CD14-positive monocyte (primary cell): ENCODE results near the gene SEC14L1. TPM values are rescaled to one million over a fixed set of nuclear protein-coding genes. Genes with fewer than 3 reads are reported as not detected.
A peak's percentile ranks its signal among the peaks of the same experiment; 100 is the strongest.

ENCODE experiments used
- DNase-seq, 3 donors: peaks; one replicate each; pipeline ENCODE4 v3.0.0-alpha.2; 2011 to 2022
- H2AFZ ChIP-seq: 2 replicates; pipeline ENCODE4 v1.6.0; 2012; ENCODE audit warnings: mild to moderate bottlenecking, low read depth, low read length, inconsistent platforms; ENCODE audit not compliant: insufficient read depth, poor library complexity, severe bottlenecking
- H3K27ac ChIP-seq, 2 donors: 1 replicate in 1 of 2; 2 replicates in 1 of 2; pipeline ENCODE4 v1.5.1; 2012 to 2013; ENCODE audit warnings: low read length in 2 of 2, control low read depth in 1 of 2, inconsistent platforms in 1 of 2, low read depth in 1 of 2, mild to moderate bottlenecking in 1 of 2
- H3K27me3 ChIP-seq, 2 donors: one replicate each; pipeline versions ENCODE4 v1.6.0 to v1.6.1; 2011 to 2013; ENCODE audit warnings: low read length in 2 of 2; ENCODE audit not compliant: control insufficient read depth in 2 of 2, insufficient read depth in 2 of 2
- H3K36me3 ChIP-seq, 2 donors: replicated peaks in 1 of 2; 1 replicate in 1 of 2; 2 replicates in 1 of 2; pipeline versions ENCODE4 v1.5.1 to v1.6.1; 2012 to 2013; ENCODE audit warnings: low read length in 2 of 2, control low read depth in 1 of 2, inconsistent platforms in 1 of 2, mild to moderate bottlenecking in 1 of 2; ENCODE audit not compliant: insufficient read depth in 2 of 2, control insufficient read depth in 1 of 2
- H3K4me1 ChIP-seq, 2 donors: 1 replicate in 1 of 2; 2 replicates in 1 of 2; pipeline versions ENCODE4 v1.5.1 to v1.6.1; 2012 to 2013; ENCODE audit warnings: low read length in 2 of 2, control low read depth in 1 of 2, inconsistent platforms in 1 of 2, mild to moderate bottlenecking in 1 of 2, moderate library complexity in 1 of 2; ENCODE audit not compliant: insufficient read depth in 2 of 2, control insufficient read depth in 1 of 2
- H3K4me2 ChIP-seq: replicated peaks from 2 replicates; pipeline ENCODE3; 2012; ENCODE audit warnings: low read length, moderate library complexity, mild to moderate bottlenecking; ENCODE audit not compliant: poor library complexity, severe bottlenecking; ENCODE audit errors: extremely low read depth
- H3K4me3 ChIP-seq, 3 experiments: fragments of 200-600 bp in 1 of 3; sonication (generic) in 1 of 3; replicated peaks in 1 of 3; 1 replicate in 2 of 3; 2 replicates in 1 of 3; pipeline ENCODE4 v1.5.1; 2011 to 2013; ENCODE audit warnings: low read length in 3 of 3, mild to moderate bottlenecking in 3 of 3, control low read depth in 2 of 3, low read depth in 2 of 3, inconsistent platforms in 1 of 3, moderate library complexity in 1 of 3
- H3K79me2 ChIP-seq: 2 replicates; pipeline ENCODE4 v1.6.0; 2012; ENCODE audit warnings: mild to moderate bottlenecking, control low read depth, inconsistent platforms, low read length, moderate library complexity; ENCODE audit not compliant: insufficient read depth
- H3K9ac ChIP-seq: 2 replicates; pipeline ENCODE4 v1.6.0; 2017; ENCODE audit warnings: low read length, mild to moderate bottlenecking; ENCODE audit not compliant: insufficient read depth, poor library complexity, severe bottlenecking
- H3K9me3 ChIP-seq, 2 donors: replicated peaks in 1 of 2; 1 replicate in 1 of 2; 2 replicates in 1 of 2; pipeline versions ENCODE4 v1.5.1 to v1.6.1; 2012 to 2013; ENCODE audit warnings: low read length in 2 of 2, control low read depth in 1 of 2; ENCODE audit not compliant: control insufficient read depth in 1 of 2, insufficient read depth in 1 of 2
- H4K20me1 ChIP-seq: 2 replicates; pipeline ENCODE4 v1.6.0; 2012; ENCODE audit warnings: mild to moderate bottlenecking, low read length, control low read depth, moderate library complexity; ENCODE audit not compliant: insufficient read depth
- H3K27ac Mint-ChIP-seq, 7 donors: one replicate each; pipeline ENCODE4 v1.8.0; 2020; ENCODE audit warnings: mild to moderate bottlenecking in 7 of 7, mixed read lengths in 7 of 7, moderate library complexity in 6 of 7, inconsistent platforms in 2 of 7
- H3K27me3 Mint-ChIP-seq, 3 donors: one replicate each; pipeline ENCODE4 v1.8.0; 2021 to 2022; ENCODE audit warnings: low read depth in 3 of 3, mild to moderate bottlenecking in 3 of 3, mixed read lengths in 3 of 3, moderate library complexity in 3 of 3, inconsistent platforms in 1 of 3
- H3K36me3 Mint-ChIP-seq, 2 donors: one replicate each; pipeline ENCODE4 v1.8.0; 2020; ENCODE audit warnings: mixed read lengths in 2 of 2, inconsistent platforms in 1 of 2, mild to moderate bottlenecking in 1 of 2
- H3K4me1 Mint-ChIP-seq: one replicate; pipeline ENCODE4 v1.8.0; 2020; ENCODE audit warnings: mild to moderate bottlenecking, mixed read lengths
- H3K4me3 Mint-ChIP-seq, 2 donors: one replicate each; pipeline ENCODE4 v1.8.0; 2020; ENCODE audit warnings: mild to moderate bottlenecking in 2 of 2, mixed read lengths in 2 of 2, moderate library complexity in 1 of 2
- H3K9me3 Mint-ChIP-seq, 7 donors: one replicate each; pipeline ENCODE4 v1.8.0; 2020 to 2022; ENCODE audit warnings: mixed read lengths in 7 of 7, mild to moderate bottlenecking in 6 of 7, moderate library complexity in 6 of 7, inconsistent platforms in 2 of 7
- WGBS: methylation state at CpG from one replicate; pipeline ENCODE4 v1.1.5; 2013; ENCODE audit warnings: missing lambda C conversion rate; ENCODE audit not compliant: insufficient coverage; 5-methylcytosine and 5-hydroxymethylcytosine counted together
- intact Hi-C, 2 donors: fragments of 100-400 bp; cut with micrococcal nuclease; formaldehyde crosslinking; loops; one replicate each; pipeline versions ENCODE4 v1.15.0 to v1.15.1; 2023
- polyA plus RNA-seq, 3 donors: library from polyadenylated mRNA; depleted of rRNA in 1 of 3; unstranded in 2 of 3; stranded (reverse) in 1 of 3; fragments of 300-500 nt in 2 of 3; fragments of >200 nt in 1 of 3; fragmentation: Illumina TruSeq in 2 of 3; gene quantifications; 1 replicate in 2 of 3; 2 replicates in 1 of 3; pipeline ENCODE4 v1.2.3, GENCODE V29; 2012 to 2021
- TF ChIP-seq, protein P1 (sequence below): fragments of 200-600 bp; IDR thresholded peaks from one replicate; pipeline ENCODE4 v1.8.0; 2022; ENCODE audit warnings: antibody characterized with exemption, mild to moderate bottlenecking

The SEC14L1 gene
- polyA plus RNA-seq, 3 donors: 34.1 to 76.4 (median 43.2) TPM

GRCh38 chr17:77107506-77108433 is 33.0 kb upstream of the SEC14L1 start:
- Histone ChIP-seq H3K4me3 (no peak overlapping the region), H4K20me1 (no peaks in the 10 kb centered on the region), H3K9me3 (no peaks in the 10 kb centered on the region), H3K27me3 (no peaks in the 10 kb centered on the region), H3K4me2 (no peak overlapping the region), H3K27ac (no peak overlapping the region), H2AFZ (no peak overlapping the region), H3K36me3 (no peaks in the 10 kb centered on the region), H3K79me2 (no peaks in the 10 kb centered on the region), H3K9ac (no peak overlapping the region), H3K4me1 (peaks cover 36 to 37% of the 10 kb centered on the region in 2 donors)
- Mint-ChIP-seq H3K4me3 (no peak overlapping the region), H3K4me1 (peaks cover 29% of the 10 kb centered on the region), H3K36me3 (peaks cover 0 to 7% of the 10 kb centered on the region in 2 donors), H3K27ac (peak overlapping the region in 3 of 7 donors; percentile 5 to 71 (median 50)), H3K27me3 (peaks cover 0 to 4% (median 3%) of the 10 kb centered on the region in 3 donors), H3K9me3 (peaks cover 0 to 2% (median 0%) of the 10 kb centered on the region in 7 donors)
- TF ChIP-seq, protein P1, sequence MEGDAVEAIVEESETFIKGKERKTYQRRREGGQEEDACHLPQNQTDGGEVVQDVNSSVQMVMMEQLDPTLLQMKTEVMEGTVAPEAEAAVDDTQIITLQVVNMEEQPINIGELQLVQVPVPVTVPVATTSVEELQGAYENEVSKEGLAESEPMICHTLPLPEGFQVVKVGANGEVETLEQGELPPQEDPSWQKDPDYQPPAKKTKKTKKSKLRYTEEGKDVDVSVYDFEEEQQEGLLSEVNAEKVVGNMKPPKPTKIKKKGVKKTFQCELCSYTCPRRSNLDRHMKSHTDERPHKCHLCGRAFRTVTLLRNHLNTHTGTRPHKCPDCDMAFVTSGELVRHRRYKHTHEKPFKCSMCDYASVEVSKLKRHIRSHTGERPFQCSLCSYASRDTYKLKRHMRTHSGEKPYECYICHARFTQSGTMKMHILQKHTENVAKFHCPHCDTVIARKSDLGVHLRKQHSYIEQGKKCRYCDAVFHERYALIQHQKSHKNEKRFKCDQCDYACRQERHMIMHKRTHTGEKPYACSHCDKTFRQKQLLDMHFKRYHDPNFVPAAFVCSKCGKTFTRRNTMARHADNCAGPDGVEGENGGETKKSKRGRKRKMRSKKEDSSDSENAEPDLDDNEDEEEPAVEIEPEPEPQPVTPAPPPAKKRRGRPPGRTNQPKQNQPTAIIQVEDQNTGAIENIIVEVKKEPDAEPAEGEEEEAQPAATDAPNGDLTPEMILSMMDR: no peak
- no peak for DNase-seq
- intact Hi-C loops: no loop called here
- WGBS: 86% methylated on average over 10 of the region's 23 CpGs

DNA sequence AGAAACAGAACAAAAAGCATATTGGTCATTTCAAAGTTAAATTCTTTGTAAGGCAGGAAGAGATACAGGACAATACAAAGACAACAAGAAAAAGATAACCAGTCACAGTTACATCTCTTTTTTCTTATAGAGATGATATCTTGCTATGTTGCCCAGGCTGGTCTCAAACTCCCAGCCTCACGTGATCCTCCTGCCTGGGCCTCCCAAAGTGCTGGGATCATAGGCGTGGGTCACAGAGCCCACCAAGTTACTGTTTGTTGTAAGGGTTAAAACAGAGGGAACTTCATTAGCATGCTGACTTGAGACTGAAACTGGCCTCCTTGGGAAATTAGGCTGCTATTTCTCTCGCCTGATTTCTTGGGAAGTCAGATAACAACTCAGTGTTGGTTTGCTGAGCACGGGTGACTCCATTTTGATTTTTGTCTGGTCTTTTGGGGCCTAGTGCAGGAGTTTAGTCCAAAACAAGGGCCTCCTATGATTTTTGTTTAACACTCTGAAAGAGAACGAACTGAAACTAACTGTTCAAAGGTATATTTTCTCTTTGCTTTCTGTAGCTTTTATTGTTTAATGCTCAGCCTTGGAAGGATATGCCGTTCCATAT is 31.5 kb upstream of the SEC14L1 start:
- H3K27me3 Mint-ChIP-seq: peaks cover 0 to 4% (median 3%) of the 10 kb centered on the region in 3 donors
- DNase-seq: no peak
- peak overlapping the region in 1 of 2 donors; percentile 39 for H3K4me3 Mint-ChIP-seq
- peaks cover 0 to 2% (median 0%) of the 10 kb centered on the region in 7 donors for H3K9me3 Mint-ChIP-seq
- TF ChIP-seq, protein P1: no peak
- H3K27me3 ChIP-seq: no peaks in the 10 kb centered on the region
- H3K79me2 ChIP-seq: no peaks in the 10 kb centered on the region
- peaks cover 36 to 37% of the 10 kb centered on the region in 2 donors for H3K4me1 ChIP-seq
- H2AFZ ChIP-seq: peak overlapping the region; percentile 68
- no peaks in the 10 kb centered on the region for H4K20me1 ChIP-seq
- WGBS: 53% methylated on average over 3 of the region's 6 CpGs
- H3K36me3 Mint-ChIP-seq: peaks cover 0 to 3% of the 10 kb centered on the region in 2 donors
- H3K4me1 Mint-ChIP-seq: peaks cover 29% of the 10 kb centered on the region
- H3K36me3 ChIP-seq: no peaks in the 10 kb centered on the region
- peak overlapping the region in 1 of 3 experiments; percentile 57 for H3K4me3 ChIP-seq
- H3K27ac ChIP-seq: peak overlapping the region in 1 of 2 donors; percentile 57
- H3K27ac Mint-ChIP-seq: peak overlapping the region in 5 of 7 donors; percentile 43 to 70 (median 50)
- intact Hi-C loops: no loop called here
- no peaks in the 10 kb centered on the region for H3K9me3 ChIP-seq
- H3K9ac ChIP-seq: no peak overlapping the region
- H3K4me2 ChIP-seq: peak overlapping the region; percentile 62
